H1 (cell line): Measurements from ENCODE around the gene SMPX. TPM values are rescaled to one million over a fixed set of nuclear protein-coding genes. Genes with fewer than 3 reads are reported as not detected.

ENCODE experiments used
- CTCF ChIA-PET: fragments of 300-600 bp; sonication (Branson Sonifier 250); formaldehyde crosslinking; loops from one replicate; lab custom pipeline; 2021; ENCODE audit not compliant: partially characterized antibody; lab: Charles Lee
- POLR2A ChIA-PET: fragments of 300-600 bp; sonication (Branson Sonifier 250); formaldehyde crosslinking; loops from one replicate; lab custom pipeline; 2021; ENCODE audit warnings: inconsistent platforms; ENCODE audit not compliant: partially characterized antibody; lab: Charles Lee
- DNase-seq, 2 experiments: peaks; one replicate each; pipeline versions ENCODE4 v3.0.0 to v3.0.0-alpha.2; 2010 to 2022; ENCODE audit warnings: low spot score in 2 of 2, low read depth in 1 of 2, mixed read lengths in 1 of 2
- FAIRE-seq: peaks from 2 replicates; lab custom pipeline; 2011; peaks lifted over from hg19 to GRCh38; lab: Jason Lieb, UNC
- H2AFZ ChIP-seq: 2 replicates; pipeline ENCODE4 v1.8.1; 2012; ENCODE audit warnings: low read length, inconsistent platforms
- H2AK5ac ChIP-seq: 2 replicates; pipeline ENCODE4 v1.6.1; 2013; ENCODE audit warnings: low read depth, low read length
- H2BK120ac ChIP-seq: replicated peaks from 2 replicates; pipeline ENCODE3; 2013; ENCODE audit warnings: low read depth, low read length, inconsistent platforms
- H2BK12ac ChIP-seq: 2 replicates; pipeline ENCODE4 v1.6.1; 2013; ENCODE audit warnings: low read depth, low read length
- H2BK15ac ChIP-seq: 2 replicates; pipeline ENCODE4 v1.6.1; 2013; ENCODE audit warnings: low read length
- H2BK20ac ChIP-seq: 2 replicates; pipeline ENCODE4 v1.6.1; 2013; ENCODE audit warnings: low read length
- H2BK5ac ChIP-seq: 2 replicates; pipeline ENCODE4 v1.6.1; 2013; ENCODE audit warnings: low read depth, low read length
- H3K14ac ChIP-seq: 2 replicates; pipeline ENCODE4 v1.6.1; 2013; ENCODE audit warnings: inconsistent platforms; ENCODE audit not compliant: insufficient read length
- H3K18ac ChIP-seq: 2 replicates; pipeline ENCODE4 v1.6.1; 2013; ENCODE audit warnings: low read length; ENCODE audit errors: extremely low read depth
- H3K23ac ChIP-seq: 2 replicates; pipeline ENCODE4 v1.6.1; 2013; ENCODE audit warnings: inconsistent platforms; ENCODE audit not compliant: insufficient read length
- H3K23me2 ChIP-seq: 2 replicates; pipeline ENCODE4 v1.6.1; 2013; ENCODE audit warnings: low read depth, low read length
- H3K27ac ChIP-seq: 2 replicates; pipeline ENCODE4 v1.6.1; 2011; ENCODE audit warnings: low read depth, low read length, inconsistent platforms
- H3K27me3 ChIP-seq, 4 experiments: replicated peaks in 1 of 4; 1 replicate in 1 of 4; 2 replicates in 3 of 4; pipeline versions ENCODE4 v1.6.1 to v1.8.1; 2011 to 2013; ENCODE audit warnings: low read length in 3 of 4, mild to moderate bottlenecking in 3 of 4, inconsistent platforms in 2 of 4, mixed read lengths in 2 of 4, moderate library complexity in 1 of 4; ENCODE audit not compliant: control insufficient read depth in 3 of 4, insufficient read depth in 3 of 4; ENCODE audit errors: extremely low read depth in 1 of 4
- H3K36me3 ChIP-seq, 4 experiments: 2 replicates each; pipeline versions ENCODE4 v1.6.1 to v1.8.1; 2011 to 2013; ENCODE audit warnings: mild to moderate bottlenecking in 4 of 4, low read length in 3 of 4, moderate library complexity in 2 of 4, control low read depth in 1 of 4, inconsistent platforms in 1 of 4; ENCODE audit not compliant: insufficient read depth in 4 of 4, control insufficient read depth in 2 of 4
- H3K4ac ChIP-seq: replicated peaks from 2 replicates; pipeline ENCODE3; 2013; ENCODE audit warnings: low read length, low read depth, mixed read lengths, inconsistent platforms; ENCODE audit not compliant: insufficient read length
- H3K4me1 ChIP-seq, 4 experiments: replicated peaks in 1 of 4; 1 replicate in 1 of 4; 2 replicates in 3 of 4; pipeline versions ENCODE4 v1.6.1 to v1.8.1; 2011 to 2013; ENCODE audit warnings: low read length in 3 of 4, inconsistent platforms in 2 of 4, mixed read lengths in 1 of 4; ENCODE audit not compliant: insufficient read depth in 4 of 4, control insufficient read depth in 3 of 4
- H3K4me2 ChIP-seq, 2 experiments: 2 replicates each; pipeline versions ENCODE4 v1.6.1 to v1.8.1; 2011 to 2013; ENCODE audit warnings: low read depth in 2 of 2, low read length in 2 of 2, control low read depth in 1 of 2, inconsistent platforms in 1 of 2, mild to moderate bottlenecking in 1 of 2; ENCODE audit not compliant: insufficient read depth in 1 of 2
- H3K4me3 ChIP-seq, 4 experiments: fragments of 200-600, 300-600 bp in 1 of 4; sonication (generic), shearing (Covaris generic), sonication (Bioruptor Twin) in 1 of 4; 2 replicates each; pipeline versions ENCODE4 v1.5.1 to v1.8.1; 2011 to 2016; ENCODE audit warnings: low read length in 4 of 4, low read depth in 3 of 4, control low read depth in 2 of 4, inconsistent platforms in 2 of 4, mild to moderate bottlenecking in 2 of 4, mixed read lengths in 1 of 4, moderate library complexity in 1 of 4; ENCODE audit not compliant: insufficient read depth in 2 of 4; ENCODE audit errors: extremely low read depth in 1 of 4
- H3K56ac ChIP-seq: replicated peaks from 2 replicates; pipeline ENCODE3; 2013; ENCODE audit warnings: low read depth, mild to moderate bottlenecking, mixed read lengths, low read length, inconsistent platforms; ENCODE audit not compliant: insufficient read length
- H3K79me1 ChIP-seq: 2 replicates; pipeline ENCODE4 v1.6.1; 2013; ENCODE audit warnings: low read depth, low read length, control low read depth
- H3K79me2 ChIP-seq, 2 experiments: 2 replicates each; pipeline versions ENCODE4 v1.6.1 to v1.8.1; 2012 to 2013; ENCODE audit warnings: low read length in 2 of 2, mild to moderate bottlenecking in 2 of 2, inconsistent platforms in 1 of 2; ENCODE audit not compliant: insufficient read depth in 2 of 2, control insufficient read depth in 1 of 2
- H3K9ac ChIP-seq, 4 experiments: replicated peaks in 1 of 4; 1 replicate in 1 of 4; 2 replicates in 3 of 4; pipeline versions ENCODE4 v1.6.1 to v1.8.1; 2011 to 2013; ENCODE audit warnings: low read depth in 3 of 4, low read length in 3 of 4, control low read depth in 2 of 4, mild to moderate bottlenecking in 2 of 4, moderate library complexity in 2 of 4, inconsistent platforms in 1 of 4; ENCODE audit errors: extremely low read depth in 1 of 4
- H3K9me3 ChIP-seq, 2 experiments: 2 replicates each; pipeline versions ENCODE4 v1.6.1 to v1.8.1; 2012 to 2013; ENCODE audit warnings: mild to moderate bottlenecking in 2 of 2, moderate library complexity in 2 of 2, control low read depth in 1 of 2, inconsistent platforms in 1 of 2, low read depth in 1 of 2, low read length in 1 of 2, mixed read lengths in 1 of 2; ENCODE audit not compliant: insufficient read depth in 2 of 2
- H4K20me1 ChIP-seq, 2 experiments: replicated peaks in 1 of 2; 2 replicates each; pipeline versions ENCODE3 to v1.8.1; 2011 to 2013; ENCODE audit warnings: inconsistent platforms in 2 of 2, low read length in 2 of 2, mild to moderate bottlenecking in 1 of 2; ENCODE audit not compliant: insufficient read depth in 2 of 2, control insufficient read depth in 1 of 2
- H4K5ac ChIP-seq: 2 replicates; pipeline ENCODE4 v1.6.1; 2013; ENCODE audit warnings: low read length, low read depth, mixed read lengths, inconsistent platforms; ENCODE audit not compliant: insufficient read length
- H4K8ac ChIP-seq: 2 replicates; pipeline ENCODE4 v1.8.0; 2013; ENCODE audit warnings: mild to moderate bottlenecking, moderate library complexity, low read length, inconsistent platforms; ENCODE audit not compliant: insufficient read depth; ENCODE audit errors: extremely low read depth
- H4K91ac ChIP-seq: replicated peaks from 2 replicates; pipeline ENCODE3; 2013; ENCODE audit warnings: low read length, mixed read lengths, inconsistent platforms; ENCODE audit not compliant: insufficient read length
- MAFK ChIP-seq: IDR thresholded peaks from 2 replicates; pipeline ENCODE4 v1.6.1; 2012; ENCODE audit warnings: low read depth, mild to moderate bottlenecking, improper control_type of control experiment, low read length
- ZNF274 ChIP-seq: IDR thresholded peaks from 2 replicates; pipeline ENCODE4 v1.7.0; 2012; ENCODE audit warnings: low read length, borderline replicate concordance; ENCODE audit errors: extremely low read depth
- WGBS, 2 experiments: shearing (Covaris generic) in 1 of 2; methylation state at CpG; one replicate each; pipeline versions ENCODE4 v1.1.6 to v1.1.7; 2013 to 2015; ENCODE audit warnings: low lambda C conversion rate in 2 of 2, mixed read lengths in 2 of 2, inconsistent platforms in 1 of 2, low coverage in 1 of 2, missing lambda C conversion rate in 1 of 2; ENCODE audit not compliant: insufficient replicate concordance in 2 of 2, insufficient coverage in 1 of 2, insufficient read length in 1 of 2; ENCODE audit errors: extremely low coverage in 1 of 2, missing lambda C conversion rate in 1 of 2; 5-methylcytosine and 5-hydroxymethylcytosine counted together
- polyA plus RNA-seq, 7 experiments: library from polyadenylated mRNA; depleted of rRNA in 3 of 7; stranded (reverse) in 5 of 7; unstranded in 2 of 7; fragments of >200 nt in 5 of 7; fragments of 200-250 nt in 2 of 7; gene quantifications; 1 replicate in 5 of 7; 2 replicates in 1 of 7; 4 replicates in 1 of 7; pipeline versions ENCODE4 v1.2.1 to v1.2.3, GENCODE V29; 2011 to 2013; ENCODE audit warnings: missing spikeins in 2 of 7, mixed read lengths in 2 of 7
- total RNA-seq: library from RNA; stranded (reverse); fragmentation: NEBNext Ultra II Directional; extraction: Animal tissue kit (Norgen Biotek cat#: 25700); gene quantifications from 2 replicates; pipeline ENCODE4 v1.2.1, GENCODE V29; 2021

The SMPX gene
- total and polyA plus RNA-seq, 2 of the 8 experiments (the other 6 are each of a cell fraction or from before 2014, with no cell fraction given): not detected

- Histone ChIP-seq H2BK5ac (no peak overlapping the region), H3K23me2 (no peaks in the 10 kb centered on the region), H3K18ac (no peak overlapping the region), H3K9me3 (no peaks in the 10 kb centered on the region), H4K20me1 (no peaks in the 10 kb centered on the region), H3K14ac (no peak overlapping the region), H3K56ac (no peak overlapping the region), H3K4me1 (no peaks in the 10 kb centered on the region), H2AK5ac (no peak overlapping the region), H3K27me3 (no peaks in the 10 kb centered on the region), H4K8ac (no peak overlapping the region), H3K79me2 (no peaks in the 10 kb centered on the region), H2BK20ac (no peak overlapping the region), H4K5ac (no peak overlapping the region), H3K27ac (no peak overlapping the region), H4K91ac (no peak overlapping the region), H3K4me3 (no peak overlapping the region), H2BK12ac (no peak overlapping the region), H3K4ac (no peak overlapping the region), H3K23ac (no peak overlapping the region), H3K4me2 (no peak overlapping the region), H2BK120ac (no peak overlapping the region), H3K79me1 (no peaks in the 10 kb centered on the region), H3K36me3 (no peaks in the 10 kb centered on the region), H2AFZ (no peak overlapping the region), H3K9ac (no peak overlapping the region), H2BK15ac (no peak overlapping the region)
- POLR2A ChIA-PET: no interaction called here
- DNase-seq: no peak
- 95% methylated on average over 6 of the region's 6 CpGs; no CpG with 5 or more reads in 1 of the 2 experiments for WGBS, 2 experiments
- TF ChIP-seq ZNF274: no peak
- TF ChIP-seq MAFK: no peak
- FAIRE-seq: no peak
- CTCF ChIA-PET: interaction anchor here (1.2 kb wide), 1 partner anchor 53 kb away, joined by 3 read pairs; no protein-coding TSS in a partner anchor
These were observed 40.8 kb upstream of the SMPX start for GRCh38 chrX:21798677-21799219.
